ENCODE measurements around the gene SERPINA12. TPM values are rescaled to one million over a fixed set of nuclear protein-coding genes. Genes with fewer than 3 reads are reported as not detected.

Gene SERPINA12
- total and polyA plus RNA-seq, 2 experiments from 2014 or later, result not detected

GRCh38 chr14:94445003-94445402 lies 64.3 kb downstream of the SERPINA12 start:
- peaks cover 33% of the 10 kb centered on the region for H3K9me2 ChIP-seq (ENCODE audit: insufficient read depth)
- H3K27ac Mint-ChIP-seq, result no peak overlapping the region
- ATAC-seq (no peak), DNase-seq (ENCODE audit: low spot score) (no peak)
- peaks cover 4% of the 10 kb centered on the region for H3K4me1 Mint-ChIP-seq
- no peaks in the 10 kb centered on the region; the same call in 1 of the 2 replicates for H3K36me3 ChIP-seq (ENCODE audit: insufficient read depth)
- H3K36me3 Mint-ChIP-seq (ENCODE audit: low read depth), result no peaks in the 10 kb centered on the region
- H3K4me3 ChIP-seq, result no peak overlapping the region
- H3K4me1 ChIP-seq (ENCODE audit: insufficient read depth), result peaks cover 5% of the 10 kb centered on the region
- H3K27ac ChIP-seq (ENCODE audit: low read depth), result no peak overlapping the region
- no peak overlapping the region for H3K4me2 ChIP-seq
- no peak for TF ChIP-seq REST (IDR thresholded peaks at IDR 0.05; ENCODE audit: unreplicated experiment)
- TF ChIP-seq ZNF331 (CRISPR knock-in tag; IDR thresholded peaks at IDR 0.05; ENCODE audit: low read depth), result 0 out of 2 replicates have a peak, but pooled peaks have one; percentile 53
- TF ChIP-seq JUNB (IDR thresholded peaks at IDR 0.05; ENCODE audit: unreplicated experiment), result no peak
- H3K27me3 ChIP-seq (ENCODE audit: insufficient read depth), result no peaks in the 10 kb centered on the region
- H3K4me3 Mint-ChIP-seq, result no peak overlapping the region
- no peaks in the 10 kb centered on the region for H3K79me2 ChIP-seq (replicated peaks; ENCODE audit: insufficient read depth)
- H3K9me3 Mint-ChIP-seq, result no peaks in the 10 kb centered on the region; the same call in 2 of the 3 replicates
- no peak overlapping the region for H2AFZ ChIP-seq
- H3K27me3 Mint-ChIP-seq (ENCODE audit: insufficient read depth, low read depth, poor library complexity), result peaks cover 6% of the 10 kb centered on the region
- no peaks in the 10 kb centered on the region for H4K20me1 ChIP-seq (replicated peaks; ENCODE audit: insufficient read depth)
- no peaks in the 10 kb centered on the region for H3F3A ChIP-seq (replicated peaks; ENCODE audit: low read depth)

- no peak overlapping the region for H3K27ac Mint-ChIP-seq
- Histone ChIP-seq H3K4me3 (no peak overlapping the region), H3K27ac (ENCODE audit: low read depth) (no peak overlapping the region), H4K20me1 (replicated peaks; ENCODE audit: insufficient read depth) (no peaks in the 10 kb centered on the region), H3K9me2 (ENCODE audit: insufficient read depth) (peaks cover 17% of the 10 kb centered on the region), H3K27me3 (ENCODE audit: insufficient read depth) (no peaks in the 10 kb centered on the region), H3K79me2 (replicated peaks; ENCODE audit: insufficient read depth) (no peaks in the 10 kb centered on the region), H3K36me3 (ENCODE audit: insufficient read depth) (no peaks in the 10 kb centered on the region), H3K4me1 (ENCODE audit: insufficient read depth) (no peaks in the 10 kb centered on the region), H2AFZ (no peak overlapping the region), H3K4me2 (no peak overlapping the region), H3F3A (replicated peaks; ENCODE audit: low read depth) (no peaks in the 10 kb centered on the region)
- peaks cover 3% of the 10 kb centered on the region for H3K9me3 Mint-ChIP-seq
- no peak overlapping the region for H3K4me3 Mint-ChIP-seq
- peaks cover 8% of the 10 kb centered on the region for H3K27me3 Mint-ChIP-seq (ENCODE audit: insufficient read depth, low read depth, poor library complexity)
- DNase-seq (ENCODE audit: low spot score), result no peak
- TF ChIP-seq ZNF331 (CRISPR knock-in tag; IDR thresholded peaks at IDR 0.05; ENCODE audit: low read depth) (no peak), POLR2AphosphoS5 (IDR thresholded peaks at IDR 0.05; ENCODE audit: low read depth) (no peak), NANOG (IDR thresholded peaks at IDR 0.05; ENCODE audit: borderline replicate concordance) (no peak)
- H3K4me1 Mint-ChIP-seq, result no peaks in the 10 kb centered on the region; the same call in 2 of the 3 replicates
- peaks cover 2% of the 10 kb centered on the region; the same call in 1 of the 3 replicates for H3K36me3 Mint-ChIP-seq (ENCODE audit: low read depth)
- no peak for ATAC-seq
Observed at GRCh38 chr14:94441531-94442205, 67.6 kb downstream of the SERPINA12 start.

GRCh38 chr14:94441130-94441529 lies 68.1 kb downstream of the SERPINA12 start:
- H3K36me3 ChIP-seq (ENCODE audit: insufficient read depth), result no peaks in the 10 kb centered on the region
- no peaks in the 10 kb centered on the region for H3F3A ChIP-seq (replicated peaks; ENCODE audit: low read depth)
- no peaks in the 10 kb centered on the region; the same call in 2 of the 3 replicates for H3K4me1 Mint-ChIP-seq
- H2AFZ ChIP-seq, result no peak overlapping the region
- no peaks in the 10 kb centered on the region for H3K79me2 ChIP-seq (replicated peaks; ENCODE audit: insufficient read depth)
- H3K36me3 Mint-ChIP-seq (ENCODE audit: low read depth), result peaks cover 2% of the 10 kb centered on the region; the same call in 1 of the 3 replicates
- H3K9me3 Mint-ChIP-seq, result peaks cover 7% of the 10 kb centered on the region
- peaks cover 17% of the 10 kb centered on the region for H3K9me2 ChIP-seq (ENCODE audit: insufficient read depth)
- no peaks in the 10 kb centered on the region for H3K4me1 ChIP-seq (ENCODE audit: insufficient read depth)
- H3K27me3 Mint-ChIP-seq (ENCODE audit: insufficient read depth, low read depth, poor library complexity), result peaks cover 8% of the 10 kb centered on the region
- no peak overlapping the region for H3K27ac Mint-ChIP-seq
- DNase-seq (ENCODE audit: low spot score) (no peak), ATAC-seq (no peak)
- H3K4me3 ChIP-seq, result no peak overlapping the region
- no peaks in the 10 kb centered on the region for H3K27me3 ChIP-seq (ENCODE audit: insufficient read depth)
- H3K4me3 Mint-ChIP-seq, result no peak overlapping the region
- H4K20me1 ChIP-seq (replicated peaks; ENCODE audit: insufficient read depth), result no peaks in the 10 kb centered on the region
- H3K4me2 ChIP-seq, result no peak overlapping the region
- H3K27ac ChIP-seq (ENCODE audit: low read depth), result no peak overlapping the region
- TF ChIP-seq POLR2AphosphoS5 (IDR thresholded peaks at IDR 0.05; ENCODE audit: low read depth), result no peak
- no peak for TF ChIP-seq CREB1 (CRISPR knock-in tag; IDR thresholded peaks at IDR 0.05; ENCODE audit: low read depth)
- TF ChIP-seq NANOG (IDR thresholded peaks at IDR 0.05; ENCODE audit: borderline replicate concordance), result no peak
- no peak for TF ChIP-seq REST (IDR thresholded peaks at IDR 0.05; ENCODE audit: unreplicated experiment)
- TF ChIP-seq CTCF (conservative IDR thresholded peaks at IDR 0.05; ENCODE audit: low read depth in 2 of 2), result no peak
- no peak for TF ChIP-seq STAT1 (IDR thresholded peaks at IDR 0.05; ENCODE audit: unreplicated experiment)
- no peak for TF ChIP-seq EZH2phosphoT487 (IDR thresholded peaks at IDR 0.05; ENCODE audit: unreplicated experiment)
